Tibial artery (tissue), 4 donors: ENCODE results near the gene RCC2.

ENCODE experiments used
- DNase-seq, 2 donors: peaks; one replicate each; pipeline ENCODE4 v3.0.0-alpha.2; 2019
- H3K27ac ChIP-seq, 2 donors: fragments of 200-600 bp; sonication (generic) in 1 of 2; 1 replicate in 1 of 2; 2 replicates in 1 of 2; pipeline ENCODE4 v1.5.1; 2018 to 2019; ENCODE audit warnings: mild to moderate bottlenecking in 1 of 2
- H3K27me3 ChIP-seq, 2 donors: fragments of 200-600 bp; sonication (generic) in 1 of 2; one replicate each; pipeline versions ENCODE4 v1.5.1 to v1.6.0; 2016 to 2019
- H3K36me3 ChIP-seq, 3 donors: fragments of 200-600 bp; sonication (generic) in 2 of 3; one replicate each; pipeline ENCODE4 v1.5.1; 2016 to 2019; ENCODE audit warnings: mild to moderate bottlenecking in 2 of 3
- H3K4me1 ChIP-seq, 4 donors: fragments of 200-600 bp; sonication (generic) in 2 of 4; 1 replicate in 3 of 4; 2 replicates in 1 of 4; pipeline ENCODE4 v1.5.1; 2016 to 2019
- H3K4me3 ChIP-seq, 2 donors: fragments of 200-600 bp; sonication (generic) in 1 of 2; 1 replicate in 1 of 2; 2 replicates in 1 of 2; pipeline ENCODE4 v1.5.1; 2018 to 2019; ENCODE audit warnings: mild to moderate bottlenecking in 2 of 2
- H3K9me3 ChIP-seq, 3 donors: fragments of 200-600 bp; sonication (generic) in 1 of 3; one replicate each; pipeline ENCODE4 v1.5.1; 2016 to 2019
- intact Hi-C: fragments of 100-400 bp; cut with DNase I; formaldehyde crosslinking; loops from one replicate; pipeline ENCODE4 v1.15.0; 2023; ENCODE audit warnings: low total_unique reads
- TF ChIP-seq, protein P1 (sequence below), 2 experiments: fragments of 200-600 bp in 1 of 2; fragments of 450-650 bp in 1 of 2; IDR thresholded peaks; one replicate each; pipeline ENCODE4 v1.5.1; 2017 to 2019; ENCODE audit warnings: antibody characterized with exemption in 2 of 2, mild to moderate bottlenecking in 1 of 2, moderate library complexity in 1 of 2

The RCC2 gene

DNA sequence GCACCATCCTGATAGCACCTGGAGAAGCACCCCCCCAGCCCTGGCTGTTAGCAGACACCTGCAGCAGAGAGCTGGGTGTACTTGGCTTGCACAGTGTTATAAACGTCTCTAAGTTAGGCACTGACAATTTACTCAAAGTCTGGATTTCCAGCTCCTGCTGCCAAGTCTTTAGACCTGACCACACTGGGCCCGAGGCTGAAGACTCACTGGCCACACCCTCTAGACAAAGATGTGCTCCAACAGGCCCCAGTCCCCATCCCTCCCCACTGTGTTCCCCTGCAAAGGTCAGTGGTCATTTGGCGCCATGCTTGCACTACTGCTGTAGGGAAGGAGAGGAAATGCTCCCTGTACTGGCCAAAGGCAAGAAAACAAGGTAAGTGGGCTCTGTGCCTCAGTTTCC, 36.4 kb downstream of the RCC2 start:
- TF ChIP-seq, protein P1, sequence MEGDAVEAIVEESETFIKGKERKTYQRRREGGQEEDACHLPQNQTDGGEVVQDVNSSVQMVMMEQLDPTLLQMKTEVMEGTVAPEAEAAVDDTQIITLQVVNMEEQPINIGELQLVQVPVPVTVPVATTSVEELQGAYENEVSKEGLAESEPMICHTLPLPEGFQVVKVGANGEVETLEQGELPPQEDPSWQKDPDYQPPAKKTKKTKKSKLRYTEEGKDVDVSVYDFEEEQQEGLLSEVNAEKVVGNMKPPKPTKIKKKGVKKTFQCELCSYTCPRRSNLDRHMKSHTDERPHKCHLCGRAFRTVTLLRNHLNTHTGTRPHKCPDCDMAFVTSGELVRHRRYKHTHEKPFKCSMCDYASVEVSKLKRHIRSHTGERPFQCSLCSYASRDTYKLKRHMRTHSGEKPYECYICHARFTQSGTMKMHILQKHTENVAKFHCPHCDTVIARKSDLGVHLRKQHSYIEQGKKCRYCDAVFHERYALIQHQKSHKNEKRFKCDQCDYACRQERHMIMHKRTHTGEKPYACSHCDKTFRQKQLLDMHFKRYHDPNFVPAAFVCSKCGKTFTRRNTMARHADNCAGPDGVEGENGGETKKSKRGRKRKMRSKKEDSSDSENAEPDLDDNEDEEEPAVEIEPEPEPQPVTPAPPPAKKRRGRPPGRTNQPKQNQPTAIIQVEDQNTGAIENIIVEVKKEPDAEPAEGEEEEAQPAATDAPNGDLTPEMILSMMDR (IDR thresholded peaks at IDR 0.05), result no peak

DNA sequence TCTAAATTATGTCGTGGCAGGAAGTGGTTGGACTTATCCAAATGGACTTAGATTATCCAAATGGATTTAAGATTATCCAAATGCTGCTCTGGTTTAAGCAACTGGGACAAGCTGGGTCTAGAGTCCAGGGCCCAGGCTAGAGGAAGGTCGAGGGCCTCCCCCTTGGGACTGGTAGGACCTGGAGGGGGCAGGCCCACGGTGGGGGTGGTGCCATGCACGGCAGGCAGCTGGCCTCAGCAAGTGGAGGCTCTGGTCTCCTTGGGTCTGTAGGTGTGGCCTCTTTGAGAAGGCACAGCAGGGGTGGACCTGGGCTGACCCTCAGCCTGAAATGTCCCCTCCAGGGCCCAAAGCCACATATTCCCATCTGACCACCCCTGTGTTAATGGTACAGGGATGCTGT, 37.6 kb downstream of the RCC2 start:
- DNase-seq, result no peak
- Histone ChIP-seq H3K4me3 (no peak overlapping the region), H3K36me3 (peaks cover 0 to under 1% (median 0%) of the 10 kb centered on the region in 3 donors), H3K4me1 (no peaks in the 10 kb centered on the region), H3K9me3 (no peaks in the 10 kb centered on the region), H3K27me3 (no peaks in the 10 kb centered on the region), H3K27ac (no peak overlapping the region)
- intact Hi-C loops, result no loop called here
- TF ChIP-seq, protein P1 (IDR thresholded peaks at IDR 0.05), result no peak

More for the DNA sequence above, 36.4 kb downstream of the RCC2 start:
- Histone ChIP-seq H3K9me3 (no peaks in the 10 kb centered on the region), H3K4me3 (no peak overlapping the region), H3K27me3 (no peaks in the 10 kb centered on the region), H3K27ac (no peak overlapping the region), H3K4me1 (no peaks in the 10 kb centered on the region), H3K36me3 (peaks cover 0 to 13% (median 3%) of the 10 kb centered on the region in 3 donors)
- no peak for DNase-seq
- intact Hi-C loops, result no loop called here

DNA sequence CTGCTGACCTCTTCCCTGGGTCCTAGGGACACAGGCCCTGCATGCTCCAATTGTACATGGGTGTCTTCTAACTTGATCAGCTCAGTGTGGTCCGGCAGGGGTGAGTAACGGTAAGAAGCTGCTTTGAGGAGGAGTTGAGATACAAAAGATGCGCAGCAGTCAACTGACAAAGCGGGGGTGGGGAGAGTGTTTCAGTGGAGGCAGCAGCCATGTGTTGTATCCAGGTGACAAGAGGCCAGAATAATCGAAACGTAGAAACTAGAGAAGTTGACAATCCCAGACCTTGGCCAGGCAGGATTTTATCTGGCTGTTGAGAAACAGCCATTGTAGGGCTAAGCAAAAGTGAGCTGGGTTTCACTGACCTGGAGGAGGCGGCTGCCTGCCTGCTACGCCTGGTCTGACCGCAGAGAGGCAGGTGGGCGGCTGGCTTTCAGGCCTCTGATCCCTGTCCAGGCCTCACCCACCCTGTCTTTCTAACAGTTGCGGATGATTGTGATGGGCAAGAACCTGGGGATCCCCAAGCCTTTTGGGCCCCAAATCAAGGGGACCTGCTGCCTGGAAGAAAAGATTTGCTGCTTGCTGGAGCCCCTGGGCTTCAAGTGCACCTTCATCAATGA, 38.6 kb downstream of the RCC2 start:
- no peak for DNase-seq
- TF ChIP-seq, protein P1 (IDR thresholded peaks at IDR 0.05), result no peak
- no peaks in the 10 kb centered on the region for H3K9me3 ChIP-seq
- H3K27me3 ChIP-seq, result no peaks in the 10 kb centered on the region
- H3K4me1 ChIP-seq, result no peaks in the 10 kb centered on the region
- intact Hi-C loops, result no loop called here
- H3K27ac ChIP-seq, result no peak overlapping the region
- no peak overlapping the region for H3K4me3 ChIP-seq
- no peaks in the 10 kb centered on the region for H3K36me3 ChIP-seq

DNA sequence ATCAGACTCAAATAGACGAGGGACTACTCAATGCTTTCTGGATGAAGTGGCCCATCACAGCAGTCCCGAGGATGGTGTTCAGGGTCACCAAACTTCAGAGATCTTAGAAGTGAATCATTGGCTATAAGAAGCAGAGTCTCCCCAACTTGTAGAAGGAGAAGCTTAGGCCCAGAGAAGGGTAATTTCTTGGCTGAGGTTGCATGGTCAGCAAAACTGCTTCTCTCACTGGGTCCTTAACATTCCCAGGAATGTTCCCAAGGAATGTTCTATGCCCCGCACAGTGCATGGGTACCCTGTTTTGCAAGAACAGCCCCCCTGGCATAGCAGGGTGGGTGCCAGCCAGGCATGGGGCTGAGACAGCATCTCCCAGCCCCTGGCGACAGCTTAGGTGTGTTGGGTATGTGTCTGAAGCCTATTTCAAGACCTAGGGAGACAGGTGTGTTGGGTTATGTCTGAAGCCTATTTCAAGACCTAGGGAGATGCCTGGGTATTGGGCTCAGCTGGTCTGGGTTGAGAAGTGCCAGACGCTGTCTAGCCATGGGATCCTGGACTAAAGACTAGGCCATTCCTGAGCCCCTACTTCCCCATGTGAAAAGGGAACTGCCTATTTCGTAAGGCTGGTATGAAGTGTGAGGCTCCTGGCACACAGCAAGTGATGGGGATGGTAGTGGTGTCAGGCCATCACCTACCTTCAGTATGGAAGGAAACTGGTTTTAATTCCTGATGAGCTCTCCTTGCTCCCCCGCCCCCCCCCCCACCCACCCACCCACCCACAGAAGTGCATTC, 41.4 kb downstream of the RCC2 start:
- Histone ChIP-seq H3K9me3 (no peaks in the 10 kb centered on the region), H3K4me3 (no peak overlapping the region), H3K27ac (no peak overlapping the region), H3K36me3 (no peaks in the 10 kb centered on the region), H3K27me3 (no peaks in the 10 kb centered on the region), H3K4me1 (no peaks in the 10 kb centered on the region)
- no peak for DNase-seq
- intact Hi-C loops, result no loop called here
- TF ChIP-seq, protein P1 (IDR thresholded peaks at IDR 0.05), result no peak

DNA sequence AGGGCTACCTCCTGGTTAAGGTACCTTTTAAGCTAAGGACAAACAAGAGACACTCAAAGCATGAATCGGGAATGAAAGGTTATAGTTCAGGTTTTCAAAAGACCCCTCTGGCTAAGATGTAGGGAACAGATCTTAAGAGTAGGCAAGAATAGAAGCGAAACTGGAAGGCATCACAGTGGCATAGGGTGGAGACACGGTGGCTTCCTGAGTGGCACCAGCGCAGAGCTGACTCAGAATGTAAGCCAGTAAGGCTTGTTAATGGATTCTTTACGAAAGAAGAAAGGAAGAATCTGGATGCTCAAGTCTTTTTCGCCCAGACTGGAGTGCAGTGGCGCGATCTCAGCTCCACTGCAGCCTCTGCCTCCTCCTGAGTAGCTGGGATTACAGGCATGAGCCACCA, 46.2 kb downstream of the RCC2 start:
- Histone ChIP-seq H3K4me1 (no peaks in the 10 kb centered on the region), H3K27ac (no peak overlapping the region), H3K27me3 (peaks cover 0 to 12% of the 10 kb centered on the region in 2 donors), H3K4me3 (no peak overlapping the region), H3K36me3 (no peaks in the 10 kb centered on the region), H3K9me3 (no peaks in the 10 kb centered on the region)
- TF ChIP-seq, protein P1 (IDR thresholded peaks at IDR 0.05), result no peak
- intact Hi-C loops, result no loop called here
- no peak for DNase-seq
